Measurements from ENCODE around the gene PILRB. TPM values are rescaled to one million over a fixed set of nuclear protein-coding genes. Genes with fewer than 3 reads are reported as not detected.

PILRB gene
- total RNA-seq, 1 donor from 2014 or later: 9.2 TPM

DNA sequence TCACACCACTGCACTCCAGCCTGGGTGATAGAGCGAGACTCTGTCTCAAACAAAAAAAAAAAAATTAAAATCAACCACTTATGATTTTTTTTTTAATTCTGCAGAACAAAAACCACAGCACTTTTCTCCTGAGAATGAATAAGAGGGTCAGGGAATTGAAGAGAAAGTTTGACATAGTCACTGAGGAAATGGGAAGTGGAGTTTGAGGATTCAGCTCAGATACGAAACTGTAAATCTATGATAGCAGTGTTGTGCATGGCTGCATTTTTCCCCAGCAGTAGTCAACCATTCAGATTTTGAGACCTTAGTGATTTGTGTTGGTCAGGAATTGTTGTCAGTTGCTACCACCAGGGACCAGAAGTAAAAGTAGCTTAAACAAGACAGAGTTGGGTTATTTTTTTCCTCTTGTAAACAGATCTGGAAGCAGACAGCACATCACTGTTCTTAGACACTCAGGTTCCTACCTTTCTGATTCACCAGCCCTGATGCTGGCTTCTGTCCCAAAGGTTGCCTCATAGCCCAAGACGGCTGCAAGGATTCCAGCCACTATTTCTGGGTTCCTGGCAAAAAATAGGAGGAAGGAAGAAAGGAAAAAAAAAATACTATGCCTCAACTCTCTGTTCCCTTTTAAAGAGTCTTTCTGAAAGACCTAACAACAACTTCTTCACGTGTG lies 35.5 kb downstream of the PILRB start:
- intact Hi-C loops (cut with DNase I): no loop called here
- ATAC-seq (no peak), DNase-seq (ENCODE audit: missing footprints) (no peak)

DNA sequence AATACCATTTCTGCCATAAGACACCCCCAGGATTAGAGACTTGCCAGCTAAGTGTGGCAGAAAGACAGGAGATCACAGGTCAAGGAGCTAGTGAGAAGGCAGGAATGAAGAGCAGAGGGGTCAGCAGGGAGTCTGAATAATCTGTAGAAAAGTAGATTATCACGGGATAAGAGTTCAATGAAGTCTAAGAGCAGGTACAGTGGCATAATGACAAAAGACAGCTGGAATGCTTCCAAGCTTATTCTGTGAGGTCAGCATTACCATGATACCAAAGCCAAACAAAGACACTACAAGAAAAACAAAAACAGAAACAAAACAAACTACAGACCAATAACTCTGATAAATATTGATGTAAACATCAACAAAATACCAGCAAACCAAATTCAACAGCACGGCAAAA lies 36.2 kb downstream of the PILRB start:
- DNase-seq (ENCODE audit: missing footprints): no peak
- intact Hi-C loops (cut with DNase I): no loop called here
- ATAC-seq: no peak

DNA sequence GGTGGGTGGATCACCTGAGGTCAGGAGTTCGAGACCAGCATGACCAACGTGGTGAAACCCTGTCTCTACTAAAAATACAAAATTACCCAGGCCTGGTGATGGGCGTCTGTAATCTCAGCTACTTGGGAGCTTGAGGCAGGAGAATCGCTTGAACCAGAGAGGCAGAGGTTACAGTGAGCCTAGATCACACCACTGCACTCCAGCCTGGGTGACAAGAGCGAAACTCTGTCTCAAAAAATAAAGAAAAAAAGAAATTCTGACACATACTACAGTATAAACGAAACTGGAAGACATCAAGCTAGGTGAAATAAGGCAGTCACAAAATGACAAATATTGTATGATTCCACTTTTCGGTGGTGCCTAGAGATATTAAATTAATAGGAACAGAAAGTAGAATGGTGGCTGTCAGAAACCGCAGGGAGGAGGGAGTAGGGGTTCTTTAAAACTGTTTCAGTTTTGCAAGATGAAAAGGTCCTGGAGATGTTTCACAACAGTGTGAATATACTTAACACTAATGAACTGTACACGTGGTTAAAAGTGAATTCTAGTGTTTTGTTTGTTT lies 38.6 kb downstream of the PILRB start:
- intact Hi-C loops (cut with DNase I): no loop called here
- DNase-seq (ENCODE audit: missing footprints): no peak
- no peak for ATAC-seq

DNA sequence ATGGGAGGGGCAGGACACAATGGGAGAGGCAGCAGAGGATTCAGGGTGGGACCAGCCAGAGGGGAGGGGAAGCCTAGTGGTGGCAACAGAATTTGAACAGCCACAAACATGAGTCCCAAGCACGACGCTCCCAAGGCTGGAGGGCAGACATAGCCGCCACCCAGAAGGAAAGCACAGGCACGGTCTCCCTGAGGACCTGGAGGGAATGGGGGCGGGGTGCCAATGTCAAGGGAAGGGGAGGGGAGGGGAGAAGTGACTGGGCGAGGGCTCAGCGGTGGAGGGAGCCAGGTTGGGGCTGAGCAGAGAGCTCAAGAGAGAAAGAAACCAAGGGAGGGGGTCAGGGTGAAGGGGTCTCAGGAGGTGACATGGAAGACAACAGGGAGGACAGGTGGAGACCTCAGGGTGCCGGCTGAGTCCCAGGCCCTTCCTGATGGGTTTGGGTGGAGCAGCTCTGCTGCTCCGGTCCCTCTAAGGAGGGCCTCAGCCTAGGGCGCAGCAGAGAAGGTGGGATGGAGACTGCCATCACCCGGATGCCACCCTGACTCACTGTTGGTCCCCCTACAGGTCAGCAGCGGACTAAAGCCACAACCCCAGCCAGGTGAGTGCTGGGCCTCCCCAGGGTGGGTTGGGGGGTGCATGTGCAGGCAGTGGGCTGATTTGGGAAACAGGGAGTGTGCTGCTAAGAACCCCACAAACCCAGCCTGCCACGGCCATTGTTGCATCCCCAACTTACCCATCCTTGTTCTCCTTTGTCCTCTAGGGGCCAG lies 39.6 kb downstream of the PILRB start:
- intact Hi-C loops (cut with DNase I): no loop called here
- DNase-seq (ENCODE audit: missing footprints) (no peak), ATAC-seq (peak; percentile 23)

- DNase-seq (ENCODE audit: missing footprints): no peak
- no peak for ATAC-seq
- intact Hi-C loops (cut with DNase I): no loop called here
Observed at GRCh38 chr7:100398239-100398638, 40.3 kb downstream of the PILRB start.

DNA sequence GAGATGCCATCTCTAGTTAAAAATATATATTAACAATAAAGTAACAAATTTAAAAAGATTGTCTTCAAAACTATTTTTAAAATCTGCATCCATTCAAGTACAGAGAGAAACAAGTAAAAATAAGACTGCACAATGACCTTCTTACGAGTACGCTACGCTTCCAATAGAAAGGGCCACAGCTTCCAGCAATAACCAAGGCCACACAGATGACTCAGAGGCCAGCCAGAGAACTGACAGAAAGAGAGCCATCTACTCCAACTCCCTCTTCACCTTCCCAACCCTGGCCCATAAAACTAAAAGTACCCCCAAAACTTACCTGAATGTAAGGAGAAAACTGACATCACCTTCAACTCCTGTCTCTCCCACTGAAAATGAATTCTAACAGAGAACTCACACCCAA lies 42.1 kb downstream of the PILRB start:
- no peak for DNase-seq (ENCODE audit: missing footprints)
- no peak for ATAC-seq
- intact Hi-C loops (cut with DNase I): no loop called here

DNA sequence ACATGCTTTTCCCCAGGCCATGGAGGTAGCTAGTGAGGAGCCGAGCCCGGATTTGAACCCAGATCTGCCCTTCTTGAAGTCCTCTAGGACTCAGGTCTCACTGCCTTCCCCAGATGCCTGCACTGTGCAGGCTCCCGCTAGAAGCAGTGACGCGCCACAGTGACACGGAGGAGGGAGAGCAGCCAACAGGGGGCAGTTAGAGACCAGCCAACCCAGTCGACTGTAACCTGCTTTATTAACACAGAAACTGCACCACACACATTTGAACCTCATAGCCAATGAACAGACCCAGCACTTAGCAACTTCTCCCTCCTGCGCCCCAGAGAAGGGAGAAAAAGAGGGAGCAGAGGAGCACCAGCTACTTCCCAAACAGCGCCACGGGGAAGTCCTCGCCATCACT lies 42.7 kb downstream of the PILRB start:
- DNase-seq (ENCODE audit: missing footprints): no peak
- ATAC-seq: no peak
- intact Hi-C loops (cut with DNase I): no loop called here

- no peak for ATAC-seq
- intact Hi-C loops (cut with DNase I): no loop called here
- no peak for DNase-seq (ENCODE audit: missing footprints)
Observed at GRCh38 chr7:100401811-100402210, 43.9 kb downstream of the PILRB start.

GRCh38 chr7:100402241-100402640 lies 44.3 kb downstream of the PILRB start:
- intact Hi-C loops (cut with DNase I): no loop called here

GRCh38 chr7:100406767-100407166 lies 48.9 kb downstream of the PILRB start:
- ATAC-seq (no peak), DNase-seq (ENCODE audit: missing footprints) (no peak)
- intact Hi-C loops (cut with DNase I): no loop called here

More at GRCh38 chr7:100402241-100402640, 44.3 kb downstream of the PILRB start:
- DNase-seq (ENCODE audit: missing footprints) (no peak), ATAC-seq (no peak)

- intact Hi-C loops (cut with DNase I): no loop called here
- DNase-seq (ENCODE audit: missing footprints): no peak
- peak; percentile 72 for ATAC-seq
Observed at GRCh38 chr7:100407285-100408180, 49.6 kb downstream of the PILRB start.

- ATAC-seq (no peak), DNase-seq (ENCODE audit: missing footprints) (no peak)
- intact Hi-C loops (cut with DNase I): no loop called here
Observed at GRCh38 chr7:100411101-100411500, 53.2 kb downstream of the PILRB start.

- ATAC-seq (no peak), DNase-seq (ENCODE audit: missing footprints) (no peak)
- intact Hi-C loops (cut with DNase I): no loop called here
Observed at GRCh38 chr7:100413346-100413745, 55.4 kb downstream of the PILRB start.

- DNase-seq (ENCODE audit: missing footprints): no peak
- no peak for ATAC-seq
- intact Hi-C loops (cut with DNase I): no loop called here
Observed at GRCh38 chr7:100413889-100414288, 56.0 kb downstream of the PILRB start.

DNA sequence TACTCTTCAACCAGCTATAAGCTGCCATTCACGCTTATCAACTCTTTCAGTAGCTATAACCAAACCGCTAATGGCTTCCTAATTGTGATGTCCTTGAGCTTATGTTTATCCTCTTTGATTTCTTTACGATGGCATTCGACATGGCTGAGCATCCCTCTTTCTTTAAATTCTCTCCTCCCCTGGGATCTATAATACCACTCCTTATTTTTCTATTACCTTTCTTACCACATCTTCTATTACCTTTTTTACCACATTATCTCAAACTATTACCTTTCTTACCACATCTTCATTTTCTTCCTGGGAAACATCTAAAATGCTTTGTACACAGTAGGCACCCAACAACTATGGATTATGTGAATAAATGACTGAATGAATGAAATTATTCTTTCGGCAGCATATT lies 57.5 kb downstream of the PILRB start:
- ATAC-seq: no peak
- intact Hi-C loops (cut with DNase I): no loop called here
- DNase-seq (ENCODE audit: missing footprints): no peak

Measured in Right ventricle myocardium inferior (tissue), 1 donor.